ENCODE results near the gene HSD11B1. TPM values are rescaled to one million over a fixed set of nuclear protein-coding genes. Genes with fewer than 3 reads are reported as not detected.

Gene HSD11B1
- total and polyA plus RNA-seq, 2 donors (not counting 1 experiment from before 2014, with no cell fraction given) = 7.1 to 31.5 TPM

- Histone ChIP-seq H3K4me2 (ENCODE audit: extremely low read depth, insufficient read depth, low read length) (no peak overlapping the region), H3K4me1 (ENCODE audit: control insufficient read depth, extremely low read depth, insufficient read depth, low read length) (peaks cover 2% of the 10 kb centered on the region), H3K79me2 (ENCODE audit: control insufficient read depth, insufficient read depth, low read length) (no peaks in the 10 kb centered on the region), H3K36me3 (ENCODE audit: control insufficient read depth, insufficient read depth, low read length) (no peaks in the 10 kb centered on the region), H3K27me3 (ENCODE audit: control insufficient read depth, insufficient read depth, low read length) (no peaks in the 10 kb centered on the region), H2AFZ (ENCODE audit: low read length) (no peak overlapping the region), H3K27ac (ENCODE audit: insufficient read depth, low read length) (no peak overlapping the region), H3K4me3 (replicated peaks in 1 of 4; ENCODE audit: control extremely low read depth in 1 of 4, insufficient read depth in 1 of 4, low read depth in 3 of 4, low read length in 4 of 4) (no peak overlapping the region), H3K9me3 (ENCODE audit: control insufficient read depth, insufficient read depth, low read depth, low read length) (no peaks in the 10 kb centered on the region), H4K20me1 (ENCODE audit: control insufficient read depth, extremely low read depth, insufficient read depth, low read length) (no peaks in the 10 kb centered on the region), H3K9ac (ENCODE audit: insufficient read depth, low read length) (no peak overlapping the region)
- DNase-seq (ENCODE audit: low read depth in 2 of 2) = peak in 1 of 2 donors; percentile 56
- TF ChIP-seq EZH2 (IDR thresholded peaks at IDR 0.05; ENCODE audit: low read length, missing control alignments) (no peak), CTCF (conservative IDR thresholded peaks at IDR 0.05 in 1 of 2, IDR thresholded peaks at IDR 0.05 in 1 of 2; ENCODE audit: low read depth in 1 of 2, low read length in 2 of 2) (no peak)
Measured at GRCh38 chr1:209662879-209663327, 41.7 kb upstream of the HSD11B1 start.

- no peak for TF ChIP-seq CTCF (conservative IDR thresholded peaks at IDR 0.05 in 1 of 2, IDR thresholded peaks at IDR 0.05 in 1 of 2; ENCODE audit: low read depth in 1 of 2, low read length in 2 of 2)
- no peak for TF ChIP-seq EZH2 (IDR thresholded peaks at IDR 0.05; ENCODE audit: low read length, missing control alignments)
- Histone ChIP-seq H3K4me1 (ENCODE audit: control insufficient read depth, extremely low read depth, insufficient read depth, low read length) (no peaks in the 10 kb centered on the region), H3K4me3 (replicated peaks in 1 of 4; ENCODE audit: control extremely low read depth in 1 of 4, insufficient read depth in 1 of 4, low read depth in 3 of 4, low read length in 4 of 4) (no peak overlapping the region)
Measured at GRCh38 chr1:209667103-209667502, 37.5 kb upstream of the HSD11B1 start.

GRCh38 chr1:209667708-209668107 is 36.9 kb upstream of the HSD11B1 start:
- no peak overlapping the region for H3K4me2 ChIP-seq (ENCODE audit: extremely low read depth, insufficient read depth, low read length)
- no peaks in the 10 kb centered on the region for H4K20me1 ChIP-seq (ENCODE audit: control insufficient read depth, extremely low read depth, insufficient read depth, low read length)
- no peak overlapping the region for H2AFZ ChIP-seq (ENCODE audit: low read length)
- H3K36me3 ChIP-seq (ENCODE audit: control insufficient read depth, insufficient read depth, low read length) = no peaks in the 10 kb centered on the region
- H3K9ac ChIP-seq (ENCODE audit: insufficient read depth, low read length) = no peak overlapping the region
- no peaks in the 10 kb centered on the region for H3K9me3 ChIP-seq (ENCODE audit: control insufficient read depth, insufficient read depth, low read depth, low read length)
- no peak overlapping the region for H3K27ac ChIP-seq (ENCODE audit: insufficient read depth, low read length)
- no peak overlapping the region for H3K4me3 ChIP-seq (replicated peaks in 1 of 4; ENCODE audit: control extremely low read depth in 1 of 4, insufficient read depth in 1 of 4, low read depth in 3 of 4, low read length in 4 of 4)
- H3K79me2 ChIP-seq (ENCODE audit: control insufficient read depth, insufficient read depth, low read length) = no peaks in the 10 kb centered on the region
- DNase-seq (ENCODE audit: low read depth in 2 of 2) = no peak
- TF ChIP-seq CTCF (conservative IDR thresholded peaks at IDR 0.05 in 1 of 2, IDR thresholded peaks at IDR 0.05 in 1 of 2; ENCODE audit: low read depth in 1 of 2, low read length in 2 of 2) = no peak
- TF ChIP-seq EZH2 (IDR thresholded peaks at IDR 0.05; ENCODE audit: low read length, missing control alignments) = no peak
- no peaks in the 10 kb centered on the region for H3K27me3 ChIP-seq (ENCODE audit: control insufficient read depth, insufficient read depth, low read length)
- H3K4me1 ChIP-seq (ENCODE audit: control insufficient read depth, extremely low read depth, insufficient read depth, low read length) = no peaks in the 10 kb centered on the region

More at GRCh38 chr1:209667103-209667502, 37.5 kb upstream of the HSD11B1 start:
- Histone ChIP-seq H3K79me2 (ENCODE audit: control insufficient read depth, insufficient read depth, low read length) (no peaks in the 10 kb centered on the region), H3K27me3 (ENCODE audit: control insufficient read depth, insufficient read depth, low read length) (no peaks in the 10 kb centered on the region), H4K20me1 (ENCODE audit: control insufficient read depth, extremely low read depth, insufficient read depth, low read length) (no peaks in the 10 kb centered on the region), H3K36me3 (ENCODE audit: control insufficient read depth, insufficient read depth, low read length) (no peaks in the 10 kb centered on the region), H2AFZ (ENCODE audit: low read length) (no peak overlapping the region), H3K4me2 (ENCODE audit: extremely low read depth, insufficient read depth, low read length) (no peak overlapping the region), H3K9ac (ENCODE audit: insufficient read depth, low read length) (no peak overlapping the region), H3K27ac (ENCODE audit: insufficient read depth, low read length) (no peak overlapping the region), H3K9me3 (ENCODE audit: control insufficient read depth, insufficient read depth, low read depth, low read length) (no peaks in the 10 kb centered on the region)
- DNase-seq (ENCODE audit: low read depth in 2 of 2) = no peak
